Measurements from ENCODE around the gene RORC. TPM values are rescaled to one million over a fixed set of nuclear protein-coding genes. Genes with fewer than 3 reads are reported as not detected.

RORC gene
- total RNA-seq, 3 donors from 2014 or later, result 7.8 to 48.6 (median 24.9) TPM

DNA sequence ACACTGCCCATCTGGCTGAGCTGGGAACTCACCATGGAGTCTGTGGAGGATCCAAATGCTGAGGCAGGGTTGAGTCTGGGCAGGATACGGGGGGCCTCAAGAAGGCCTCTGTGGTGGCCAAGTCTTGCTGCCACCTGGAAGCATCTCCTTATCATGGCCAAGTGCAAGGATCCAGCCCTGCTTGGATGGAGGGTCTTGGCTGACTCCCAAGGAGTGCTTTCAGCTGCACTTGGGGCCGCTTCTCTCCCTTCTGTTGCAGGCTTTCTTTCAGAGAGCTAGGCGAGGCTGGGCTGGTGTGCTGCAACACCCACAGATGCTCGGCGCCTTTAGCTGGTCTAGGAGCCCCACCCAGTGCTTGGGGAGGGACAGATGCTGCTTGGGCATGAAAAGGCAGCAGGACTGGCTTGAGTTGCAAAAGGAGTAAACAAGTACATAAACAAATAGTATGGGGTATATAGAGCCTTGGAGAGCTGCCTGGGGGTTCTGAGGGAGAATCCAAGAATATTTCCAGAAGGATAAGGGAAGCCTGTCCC is 21.9 kb upstream of the RORC start, which contains the start of gene THEM5:
THEM5 (minus strand) TSS at position 302 of the 533 bp plus-strand sequence; CDS start at position 155, 147 bp downstream.
- Histone ChIP-seq H3K9me3 (no peaks in the 10 kb centered on the region), H3K27me3 (no peaks in the 10 kb centered on the region), H3K36me3 (no peaks in the 10 kb centered on the region), H3K4me1 (no peaks in the 10 kb centered on the region), H3K27ac (no peak within 1 kb of the TSS), H3K4me3 (no peak within 1 kb of the TSS)
- intact Hi-C loops (cut with DNase I; ENCODE audit: low total_unique reads), result no loop called here
- TF ChIP-seq, protein P1, sequence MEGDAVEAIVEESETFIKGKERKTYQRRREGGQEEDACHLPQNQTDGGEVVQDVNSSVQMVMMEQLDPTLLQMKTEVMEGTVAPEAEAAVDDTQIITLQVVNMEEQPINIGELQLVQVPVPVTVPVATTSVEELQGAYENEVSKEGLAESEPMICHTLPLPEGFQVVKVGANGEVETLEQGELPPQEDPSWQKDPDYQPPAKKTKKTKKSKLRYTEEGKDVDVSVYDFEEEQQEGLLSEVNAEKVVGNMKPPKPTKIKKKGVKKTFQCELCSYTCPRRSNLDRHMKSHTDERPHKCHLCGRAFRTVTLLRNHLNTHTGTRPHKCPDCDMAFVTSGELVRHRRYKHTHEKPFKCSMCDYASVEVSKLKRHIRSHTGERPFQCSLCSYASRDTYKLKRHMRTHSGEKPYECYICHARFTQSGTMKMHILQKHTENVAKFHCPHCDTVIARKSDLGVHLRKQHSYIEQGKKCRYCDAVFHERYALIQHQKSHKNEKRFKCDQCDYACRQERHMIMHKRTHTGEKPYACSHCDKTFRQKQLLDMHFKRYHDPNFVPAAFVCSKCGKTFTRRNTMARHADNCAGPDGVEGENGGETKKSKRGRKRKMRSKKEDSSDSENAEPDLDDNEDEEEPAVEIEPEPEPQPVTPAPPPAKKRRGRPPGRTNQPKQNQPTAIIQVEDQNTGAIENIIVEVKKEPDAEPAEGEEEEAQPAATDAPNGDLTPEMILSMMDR (IDR thresholded peaks at IDR 0.05), result no peak
- TF ChIP-seq POLR2A (IDR thresholded peaks at IDR 0.05), result no peak
- no peak for TF ChIP-seq POLR2AphosphoS5 (IDR thresholded peaks at IDR 0.05)
- no peak for DNase-seq (ENCODE audit: low spot score in 2 of 2)

DNA sequence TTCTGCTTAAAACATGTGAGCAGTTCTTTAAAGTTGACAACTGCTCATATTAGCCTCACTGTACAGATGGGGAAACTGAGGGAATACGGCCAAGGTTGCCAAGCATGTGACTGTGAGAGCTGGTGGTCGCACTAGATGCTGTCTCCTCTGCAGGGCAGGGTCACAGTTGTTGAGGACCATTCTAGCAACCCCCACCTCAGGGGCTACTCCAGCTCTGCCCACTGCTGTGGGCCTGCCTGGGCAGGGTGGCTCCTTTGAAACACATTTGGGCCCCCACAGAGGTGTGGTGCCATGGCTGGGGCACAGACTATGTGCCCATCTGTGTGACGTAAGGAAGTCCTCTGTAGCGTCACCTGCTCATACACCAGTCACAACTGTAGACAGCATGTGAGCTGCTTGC is 21.1 kb upstream of the RORC start:
- intact Hi-C loops (cut with DNase I; ENCODE audit: low total_unique reads), result no loop called here
- no peak for DNase-seq (ENCODE audit: low spot score in 2 of 2)
- H3K4me3 ChIP-seq, result no peak overlapping the region
- TF ChIP-seq, protein P1 (IDR thresholded peaks at IDR 0.05), result no peak
- no peak for TF ChIP-seq POLR2AphosphoS5 (IDR thresholded peaks at IDR 0.05)
- TF ChIP-seq POLR2A (IDR thresholded peaks at IDR 0.05), result no peak
- H3K27ac ChIP-seq, result no peak overlapping the region
- no peaks in the 10 kb centered on the region for H3K4me1 ChIP-seq
- no peaks in the 10 kb centered on the region for H3K27me3 ChIP-seq
- no peaks in the 10 kb centered on the region for H3K36me3 ChIP-seq
- no peaks in the 10 kb centered on the region for H3K9me3 ChIP-seq

DNA sequence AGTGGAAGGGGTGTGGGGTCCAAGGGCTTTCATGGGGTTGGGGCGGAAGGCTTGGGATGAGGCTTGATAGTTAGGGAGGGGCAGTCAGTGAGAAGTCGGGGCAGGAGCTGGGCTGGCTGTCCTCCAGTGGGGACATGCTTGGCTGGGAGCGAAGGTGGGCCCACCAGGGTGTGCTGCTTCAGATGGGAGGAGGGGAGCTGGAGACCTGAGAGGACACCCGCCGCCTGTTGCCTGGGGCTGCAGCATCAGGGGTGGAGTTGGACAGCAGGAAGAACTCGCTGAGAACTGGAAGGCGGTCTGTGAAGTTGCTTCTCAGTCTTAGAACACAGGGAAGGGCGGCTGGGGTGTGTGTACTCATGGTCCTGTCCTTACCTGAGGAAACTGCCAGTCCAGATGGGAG is 20.3 kb upstream of the RORC start:
- TF ChIP-seq, protein P1 (IDR thresholded peaks at IDR 0.05), result no peak
- no peak for TF ChIP-seq POLR2AphosphoS5 (IDR thresholded peaks at IDR 0.05)
- TF ChIP-seq POLR2A (IDR thresholded peaks at IDR 0.05), result no peak
- DNase-seq (ENCODE audit: low spot score in 2 of 2), result no peak
- Histone ChIP-seq H3K36me3 (no peaks in the 10 kb centered on the region), H3K4me3 (no peak overlapping the region), H3K4me1 (no peaks in the 10 kb centered on the region), H3K27me3 (no peaks in the 10 kb centered on the region), H3K9me3 (no peaks in the 10 kb centered on the region), H3K27ac (no peak overlapping the region)
- intact Hi-C loops (cut with DNase I; ENCODE audit: low total_unique reads), result no loop called here

DNA sequence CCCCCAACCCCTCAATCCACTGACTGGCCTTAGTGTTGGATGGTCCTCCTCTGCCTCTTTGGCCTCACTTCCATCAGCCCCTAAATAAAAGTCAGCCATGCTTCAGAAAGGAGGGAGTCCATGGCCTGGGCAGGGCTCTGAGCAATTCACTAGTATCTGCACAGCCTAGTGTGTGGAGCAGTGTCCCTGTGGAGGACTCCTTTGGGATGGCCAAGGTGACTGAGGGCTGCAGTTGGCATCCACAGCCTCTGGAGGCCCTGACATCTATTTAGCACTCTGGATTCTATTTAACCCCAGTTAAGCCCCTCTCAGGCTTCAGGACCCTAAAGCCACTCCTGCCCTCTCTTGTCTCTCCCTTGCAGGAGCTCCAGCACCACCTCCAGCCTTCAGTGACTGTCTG is 18.3 kb upstream of the RORC start:
- Histone ChIP-seq H3K27ac (no peak overlapping the region), H3K9me3 (no peaks in the 10 kb centered on the region), H3K4me1 (no peaks in the 10 kb centered on the region), H3K27me3 (no peaks in the 10 kb centered on the region), H3K4me3 (no peak overlapping the region), H3K36me3 (no peaks in the 10 kb centered on the region)
- no peak for DNase-seq (ENCODE audit: low spot score in 2 of 2)
- TF ChIP-seq POLR2AphosphoS5 (IDR thresholded peaks at IDR 0.05) (no peak), POLR2A (IDR thresholded peaks at IDR 0.05) (no peak)
- TF ChIP-seq, protein P1 (IDR thresholded peaks at IDR 0.05), result no peak
- intact Hi-C loops (cut with DNase I; ENCODE audit: low total_unique reads), result no loop called here

DNA sequence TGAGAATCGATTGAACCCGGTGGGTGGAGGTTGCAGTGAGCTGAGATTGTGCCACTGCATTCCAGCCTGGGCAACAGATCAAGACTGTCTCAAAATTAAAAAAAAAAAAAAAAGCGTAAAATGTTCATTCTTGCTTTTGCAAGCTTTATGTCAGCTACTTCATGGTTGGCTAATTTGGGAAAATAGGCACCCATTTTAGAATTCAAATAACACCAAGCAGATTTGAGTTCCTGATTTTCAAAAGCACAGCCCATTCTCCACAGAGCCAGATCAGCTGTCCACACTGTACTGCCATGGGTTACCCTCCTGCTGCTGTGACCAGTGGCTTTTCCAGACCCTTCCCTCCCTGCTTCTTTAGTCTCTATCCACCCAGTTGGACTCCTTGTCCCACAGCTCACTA is 17.5 kb upstream of the RORC start:
- intact Hi-C loops (cut with DNase I; ENCODE audit: low total_unique reads), result no loop called here
- H3K27me3 ChIP-seq, result no peaks in the 10 kb centered on the region
- no peaks in the 10 kb centered on the region for H3K4me1 ChIP-seq
- TF ChIP-seq POLR2AphosphoS5 (IDR thresholded peaks at IDR 0.05), result no peak
- TF ChIP-seq POLR2A (IDR thresholded peaks at IDR 0.05), result no peak
- TF ChIP-seq, protein P1 (IDR thresholded peaks at IDR 0.05), result no peak
- no peak for DNase-seq (ENCODE audit: low spot score in 2 of 2)
- no peaks in the 10 kb centered on the region for H3K9me3 ChIP-seq
- no peaks in the 10 kb centered on the region for H3K36me3 ChIP-seq
- H3K4me3 ChIP-seq, result no peak overlapping the region
- no peak overlapping the region for H3K27ac ChIP-seq

Data from breast epithelium (tissue), 4 donors.